HCT116 (cell line): Measurements from ENCODE around the gene DOC2A. TPM values are rescaled to one million over a fixed set of nuclear protein-coding genes. Genes with fewer than 3 reads are reported as not detected.

Experiments used
- ATAC-seq: fragments of 200-7000 bp; cut with Tn5 transposase; 2 replicates; pipeline ENCODE4 v1.9.1; 2020; ENCODE audit warnings: mild to moderate bottlenecking, moderate library complexity
- BruUV-seq: library from RNA; stranded (reverse); fragments of 400-500 nt; replicated peaks from 2 replicates; lab custom pipeline; 2021; lab: Mats Ljungman, UMichigan
- CTCF ChIA-PET: fragments of 300-600 bp; sonication (Branson Sonifier 250); formaldehyde crosslinking; loops from one replicate; lab custom pipeline; 2021; ENCODE audit warnings: antibody characterized with exemption; lab: Charles Lee
- POLR2A ChIA-PET: fragments of 300-600, 350-600 bp; sonication (Branson Sonifier 250); formaldehyde crosslinking; loops from one replicate; lab custom pipeline; 2021; ENCODE audit warnings: antibody characterized with exemption; lab: Charles Lee
- RAD21 ChIA-PET, 2 experiments: fragments of 300-600 bp; sonication (Branson Sonifier 250); formaldehyde crosslinking; loops; one replicate each; lab custom pipeline; 2023; ENCODE audit warnings: low total read pairs in 2 of 2; ENCODE audit not compliant: uncharacterized antibody in 2 of 2, unreplicated experiment in 2 of 2, low non-redundant PET in 1 of 2; lab: Charles Lee
- DNase-seq: peaks from one replicate; pipeline ENCODE4 v3.0.0-alpha.2; 2010; ENCODE audit warnings: low read depth, low spot score
- H2AFZ ChIP-seq: fragments of 200-600 bp; shearing (Covaris generic), sonication (generic); 2 replicates; pipeline ENCODE4 v1.6.1; 2017; ENCODE audit warnings: low read depth, mixed run types, mixed read lengths, antibody characterized with exemption, low read length; ENCODE audit not compliant: poor library complexity, severe bottlenecking
- H3K27ac ChIP-seq: 2 replicates; pipeline ENCODE4 v1.5.1; 2012; ENCODE audit warnings: low read depth, low read length
- H3K27me3 ChIP-seq: fragments of 200-600 bp; sonication (generic); 2 replicates; pipeline ENCODE4 v1.6.1; 2016; ENCODE audit warnings: mixed run types, low read length, mixed read lengths; ENCODE audit not compliant: insufficient read depth
- H3K36me3 ChIP-seq, 2 experiments: fragments of 200-500 bp in 1 of 2; fragments of 200-600 bp in 1 of 2; sonication (Bioruptor generic) in 1 of 2; sonication (generic) in 1 of 2; 2 replicates each; pipeline versions ENCODE4 v1.5.1 to v1.6.1; 2014 to 2016; ENCODE audit warnings: low read length in 2 of 2, inconsistent platforms in 1 of 2, mixed read lengths in 1 of 2, mixed run types in 1 of 2; ENCODE audit not compliant: insufficient read depth in 2 of 2, control insufficient read depth in 1 of 2
- H3K4me1 ChIP-seq, 2 experiments: fragments of 200-600 bp in 1 of 2; sonication (generic) in 1 of 2; 2 replicates each; pipeline versions ENCODE4 v1.5.1 to v1.6.1; 2012 to 2017; ENCODE audit warnings: low read length in 2 of 2, inconsistent platforms in 1 of 2, mild to moderate bottlenecking in 1 of 2, mixed read lengths in 1 of 2, mixed run types in 1 of 2, moderate library complexity in 1 of 2; ENCODE audit not compliant: insufficient read depth in 2 of 2, control insufficient read depth in 1 of 2
- H3K4me2 ChIP-seq: fragments of 200-600 bp; sonication (generic); 2 replicates; pipeline ENCODE4 v1.6.1; 2017; ENCODE audit warnings: mixed run types, low read length, mixed read lengths
- H3K4me3 ChIP-seq, 2 experiments: fragments of 200-600 bp in 1 of 2; sonication (generic) in 1 of 2; replicated peaks in 1 of 2; 2 replicates each; pipeline ENCODE4 v1.5.1; 2011 to 2016; ENCODE audit warnings: low read length in 2 of 2, control low read depth in 1 of 2, low read depth in 1 of 2, mild to moderate bottlenecking in 1 of 2, mixed read lengths in 1 of 2, mixed run types in 1 of 2
- H3K79me2 ChIP-seq: fragments of 200-600 bp; sonication (generic); 2 replicates; pipeline ENCODE4 v1.6.1; 2017; ENCODE audit warnings: mild to moderate bottlenecking, mixed run types, low read length, moderate library complexity, mixed read lengths; ENCODE audit not compliant: insufficient read depth
- H3K9ac ChIP-seq: fragments of 200-600 bp; sonication (generic); 2 replicates; pipeline ENCODE4 v1.6.1; 2016; ENCODE audit warnings: low read length, mixed read lengths
- H3K9me2 ChIP-seq: fragments of 200-600 bp; sonication (generic), shearing (Covaris generic); 2 replicates; pipeline ENCODE4 v1.6.1; 2017; ENCODE audit warnings: mixed run types, mild to moderate bottlenecking, moderate library complexity; ENCODE audit not compliant: insufficient read depth
- H3K9me3 ChIP-seq, 2 experiments: fragments of 200-500 bp in 1 of 2; fragments of 200-600 bp in 1 of 2; sonication (Bioruptor generic) in 1 of 2; sonication (generic) in 1 of 2; 2 replicates each; pipeline ENCODE4 v1.6.1; 2014 to 2017; ENCODE audit warnings: low read length in 2 of 2, mixed read lengths in 2 of 2, inconsistent platforms in 1 of 2, low read depth in 1 of 2, mild to moderate bottlenecking in 1 of 2, mixed run types in 1 of 2, moderate library complexity in 1 of 2; ENCODE audit not compliant: control insufficient read depth in 1 of 2, insufficient read depth in 1 of 2
- H4K20me1 ChIP-seq: fragments of 200-600 bp; sonication (generic), shearing (Covaris generic); 2 replicates; pipeline ENCODE4 v1.6.1; 2017; ENCODE audit warnings: mixed run types, mild to moderate bottlenecking, moderate library complexity; ENCODE audit not compliant: insufficient read depth
- CEBPB ChIP-seq: IDR thresholded peaks from 2 replicates; pipeline ENCODE4 v1.6.1; 2012; ENCODE audit warnings: low read depth
- CTCF ChIP-seq, 3 experiments: fragments of 200-600 bp in 1 of 3; sonication (generic) in 1 of 3; IDR thresholded peaks in 2 of 3; conservative IDR thresholded peaks in 1 of 3; 2 replicates each; pipeline ENCODE4 v1.5.1; 2012 to 2017; ENCODE audit warnings: low read depth in 2 of 3, low read length in 2 of 3, antibody characterized with exemption in 1 of 3, borderline replicate concordance in 1 of 3, control low read depth in 1 of 3, mild to moderate bottlenecking in 1 of 3, mixed read lengths in 1 of 3, mixed run types in 1 of 3, moderate library complexity in 1 of 3; ENCODE audit not compliant: insufficient read depth in 1 of 3
- ELF1 ChIP-seq: IDR thresholded peaks from 2 replicates; pipeline ENCODE4 v1.6.1; 2012; ENCODE audit warnings: low read depth, borderline replicate concordance
- EZH2 ChIP-seq: fragments of 200-600 bp; sonication (generic); IDR thresholded peaks from 2 replicates; pipeline ENCODE4 v1.6.1; 2017; ENCODE audit warnings: antibody characterized with exemption, mixed run types
- EZH2phosphoT487 ChIP-seq: fragments of 200-600 bp; IDR thresholded peaks from 2 replicates; pipeline ENCODE4 v1.6.1; 2018; ENCODE audit warnings: antibody characterized with exemption, borderline replicate concordance
- JUND ChIP-seq: IDR thresholded peaks from 2 replicates; pipeline ENCODE4 v1.6.1; 2012
- MAX ChIP-seq: IDR thresholded peaks from 2 replicates; pipeline ENCODE4 v1.6.1; 2012
- POLR2AphosphoS5 ChIP-seq: IDR thresholded peaks from 2 replicates; pipeline ENCODE4 v1.6.1; 2011; ENCODE audit warnings: mild to moderate bottlenecking, low read depth, low read length, moderate library complexity
- TCF7L2 ChIP-seq: IDR thresholded peaks from 2 replicates; pipeline ENCODE4 v1.7.0; 2011; ENCODE audit warnings: borderline replicate concordance, inconsistent platforms; ENCODE audit not compliant: insufficient read depth, insufficient read length; ENCODE audit errors: extremely low read depth
- ZBTB33 ChIP-seq: IDR thresholded peaks from 2 replicates; pipeline ENCODE4 v1.6.1; 2011; ENCODE audit warnings: mild to moderate bottlenecking, low read length, moderate library complexity; ENCODE audit not compliant: insufficient replicate concordance; ENCODE audit errors: extremely low read depth
- ZFX ChIP-seq: fragments of 450-650 bp; IDR thresholded peaks from 2 replicates; pipeline ENCODE4 v1.6.1; 2017
- ZNF274 ChIP-seq: fragments of 200-500 bp; sonication (Bioruptor generic); IDR thresholded peaks from 2 replicates; pipeline ENCODE4 v1.6.1; 2014; ENCODE audit warnings: mild to moderate bottlenecking, low read depth, low read length, inconsistent platforms
- intact Hi-C: fragments of 100-400 bp; cut with micrococcal nuclease; formaldehyde crosslinking; loops from 2 replicates; pipeline ENCODE4 v1.10.0; 2022
- total RNA-seq: library from RNA; stranded (reverse); gene quantifications from one replicate; pipeline ENCODE4 v1.2.1, GENCODE V29; 2021; ENCODE audit not compliant: unreplicated experiment

DOC2A gene
- total RNA-seq, 1 experiment from 2014 or later = 17.3 TPM

- POLR2A ChIA-PET = no interaction called here
- RAD21 ChIA-PET = no interaction called here
- Histone ChIP-seq H3K9me3 (no peaks in the 10 kb centered on the region), H3K9me2 (no peaks in the 10 kb centered on the region), H4K20me1 (no peaks in the 10 kb centered on the region), H3K36me3 (no peaks in the 10 kb centered on the region), H3K9ac (no peak overlapping the region), H3K27me3 (no peaks in the 10 kb centered on the region), H3K79me2 (no peaks in the 10 kb centered on the region), H3K4me1 (peaks cover 0 to 6% of the 10 kb centered on the region in 2 experiments; a peak in 1 of 4 replicates), H3K4me3 (no peak overlapping the region), H3K4me2 (no peak overlapping the region), H2AFZ (no peak overlapping the region), H3K27ac (no peak overlapping the region)
- TF ChIP-seq POLR2AphosphoS5 (no peak), MAX (no peak), ZBTB33 (no peak)
- no peak for DNase-seq
- BruUV-seq = no TSS peak
- CTCF ChIA-PET = no interaction called here
- intact Hi-C loops = loop anchor here (10.0 kb wide), 1 partner anchor 912 kb away; no protein-coding TSS in a partner anchor
- no peak for ATAC-seq
These were observed 15.6 kb upstream of the DOC2A start for GRCh38 chr16:30026449-30026848.

GRCh38 chr16:30025574-30025973, 14.7 kb upstream of the DOC2A start:
- H3K9me2 ChIP-seq = no peaks in the 10 kb centered on the region
- POLR2A ChIA-PET = no interaction called here
- intact Hi-C loops = loop anchor here (10.0 kb wide), 1 partner anchor 911 kb away; no protein-coding TSS in a partner anchor
- TF ChIP-seq ELF1 (no peak), MAX (no peak), CEBPB (no peak), ZFX (no peak), POLR2AphosphoS5 (no peak), EZH2phosphoT487 (no peak), ZBTB33 (no peak), TCF7L2 (no peak), ZNF274 (no peak), JUND (no peak), CTCF (IDR thresholded peaks at IDR 0.05 in 2 of 3, conservative IDR thresholded peaks at IDR 0.05 in 1 of 3; ENCODE audit: borderline replicate concordance in 1 of 3, insufficient read depth in 1 of 3, low read depth in 2 of 3, low read length in 2 of 3) (no peak), EZH2 (no peak)

More at GRCh38 chr16:30025574-30025973, 14.7 kb upstream of the DOC2A start:
- peaks cover 0 to 12% of the 10 kb centered on the region in 2 experiments; a peak in 2 of 4 replicates for H3K4me1 ChIP-seq
- no peak overlapping the region for H2AFZ ChIP-seq
- no peaks in the 10 kb centered on the region for H3K79me2 ChIP-seq
- H3K4me2 ChIP-seq = no peak overlapping the region
- ATAC-seq (no peak), DNase-seq (no peak)
- no peaks in the 10 kb centered on the region for H3K27me3 ChIP-seq
- no TSS peak for BruUV-seq
- H3K36me3 ChIP-seq = no peaks in the 10 kb centered on the region
- no peak overlapping the region for H3K9ac ChIP-seq
- H3K4me3 ChIP-seq = no peak overlapping the region
- RAD21 ChIA-PET = no interaction called here
- no peaks in the 10 kb centered on the region for H4K20me1 ChIP-seq
- CTCF ChIA-PET = no interaction called here
- H3K27ac ChIP-seq = no peak overlapping the region
- no peaks in the 10 kb centered on the region for H3K9me3 ChIP-seq
